ENCODE data around the gene SMURF2.

SMURF2 gene

GRCh38 chr17:64500487-64500859 lies 161.6 kb downstream of the SMURF2 start:
- no peak for DNase-seq

- DNase-seq, result no peak
Measured at GRCh38 chr17:64499805-64500486, 162.2 kb downstream of the SMURF2 start.

GRCh38 chr17:64498308-64499203 lies 163.6 kb downstream of the SMURF2 start:
- DNase-seq, result no peak

GRCh38 chr17:64497565-64498035 lies 164.5 kb downstream of the SMURF2 start:
- DNase-seq, result no peak

GRCh38 chr17:64496786-64497564 lies 165.1 kb downstream of the SMURF2 start, which contains the start of gene POLG2:
Gene POLG2, minus strand, starts transcription at chr17:64497054. Its CDS starts 86 bp downstream, at chr17:64496968.
- peak; percentile 93 for DNase-seq

- no peak for DNase-seq
Measured at GRCh38 chr17:64496348-64496785, 165.7 kb downstream of the SMURF2 start.
